DND-41 (cell line): ENCODE data around the gene UGT1A8.

Source experiments
- CTCF ChIP-seq: IDR thresholded peaks from 2 replicates; pipeline ENCODE4 v1.5.1; 2012; ENCODE audit warnings: borderline replicate concordance, low read length, moderate library complexity, mild to moderate bottlenecking; ENCODE audit not compliant: poor library complexity, severe bottlenecking; ENCODE audit errors: extremely low read depth
- EZH2 ChIP-seq: IDR thresholded peaks from 3 replicates; pipeline ENCODE4 v1.6.1; 2012; ENCODE audit warnings: borderline replicate concordance, low read depth, mild to moderate bottlenecking, moderate library complexity, low read length, inconsistent platforms; ENCODE audit not compliant: severe bottlenecking

- TF ChIP-seq CTCF, result no peak
- no peak for TF ChIP-seq EZH2
Measured at GRCh38 chr2:233688341-233688740, 70.9 kb downstream of the UGT1A8 start.
